PFSK-1 (cell line): Measurements from ENCODE around the gene NAPSA.

Source experiments
- FOXP2 ChIP-seq: optimal IDR thresholded peaks from 2 replicates; pipeline ENCODE3; 2011; ENCODE audit warnings: borderline replicate concordance, control low read depth, inconsistent platforms; ENCODE audit not compliant: insufficient read depth; ENCODE audit errors: extremely low read length, extremely low read depth
- POLR2AphosphoS5 ChIP-seq: IDR thresholded peaks from 2 replicates; pipeline ENCODE4 v1.6.1; 2012; ENCODE audit warnings: low read depth, mild to moderate bottlenecking, control low read depth, low read length, moderate library complexity
- REST ChIP-seq, 2 experiments: IDR thresholded peaks; 2 replicates each; pipeline versions ENCODE4 v1.6.1 to v1.8.0; 2011 to 2012; ENCODE audit warnings: low read depth in 2 of 2, low read length in 2 of 2, control low read depth in 1 of 2, inconsistent platforms in 1 of 2, mild to moderate bottlenecking in 1 of 2, moderate library complexity in 1 of 2; ENCODE audit not compliant: insufficient read depth in 1 of 2
- SIN3A ChIP-seq: IDR thresholded peaks from 2 replicates; pipeline ENCODE4 v1.6.1; 2012; ENCODE audit warnings: mild to moderate bottlenecking, low read length, moderate library complexity, borderline replicate concordance; ENCODE audit not compliant: insufficient read depth
- TAF1 ChIP-seq: IDR thresholded peaks from 2 replicates; pipeline ENCODE4 v1.6.1; 2012; ENCODE audit warnings: low read length, control low read depth, borderline replicate concordance; ENCODE audit not compliant: insufficient read depth

GRCh38 chr19:50324331-50324730 lies 41.1 kb downstream of the NAPSA start:
- TF ChIP-seq POLR2AphosphoS5 = no peak
- no peak for TF ChIP-seq TAF1
- TF ChIP-seq REST (IDR thresholded peaks at IDR 0.05; ENCODE audit: insufficient read depth in 1 of 2, low read depth in 2 of 2, low read length in 2 of 2) = no peak
- TF ChIP-seq SIN3A = no peak
- no peak for TF ChIP-seq FOXP2
